Dermis blood vessel endothelial cell (primary cell): ENCODE data around the gene TRIM69. TPM values are rescaled to one million over a fixed set of nuclear protein-coding genes. Genes with fewer than 3 reads are reported as not detected.
A peak's percentile ranks its signal among the peaks of the same experiment; 100 is the strongest.
"Not testable (repeated sequence)": the region's sequence is repeated elsewhere in the genome, so short reads cannot be mapped to it uniquely, and the experiment has no call there.

Source experiments
- DNase-seq: peaks from one replicate; pipeline ENCODE4 v3.0.0; 2010
- total RNA-seq: library from RNA; depleted of rRNA; stranded (reverse); fragments of >200 nt; gene quantifications from 2 replicates; pipeline ENCODE4 v1.2.3, GENCODE V29; 2014

The TRIM69 gene
- total RNA-seq, 1 donor from 2014 or later: 12.8 TPM

DNA sequence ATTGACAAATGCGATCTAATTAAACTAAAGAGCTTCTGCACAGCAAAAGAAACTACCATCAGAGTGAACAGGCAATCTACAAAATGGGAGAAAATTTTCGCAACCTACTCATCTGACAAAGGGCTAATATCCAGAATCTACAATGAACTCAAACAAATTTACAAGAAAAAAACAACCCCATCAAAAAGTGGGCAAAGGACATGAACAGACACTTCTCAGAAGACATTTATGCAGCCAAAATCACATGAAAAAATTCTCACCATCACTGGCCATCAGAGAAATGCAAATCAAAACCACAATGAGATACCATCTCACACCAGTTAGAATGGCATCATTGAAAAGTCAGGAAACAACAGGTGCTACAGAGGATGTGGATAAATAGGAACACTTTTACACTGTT lies 7.1 kb downstream of the TRIM69 start:
- DNase-seq: not testable (repeated sequence)

DNA sequence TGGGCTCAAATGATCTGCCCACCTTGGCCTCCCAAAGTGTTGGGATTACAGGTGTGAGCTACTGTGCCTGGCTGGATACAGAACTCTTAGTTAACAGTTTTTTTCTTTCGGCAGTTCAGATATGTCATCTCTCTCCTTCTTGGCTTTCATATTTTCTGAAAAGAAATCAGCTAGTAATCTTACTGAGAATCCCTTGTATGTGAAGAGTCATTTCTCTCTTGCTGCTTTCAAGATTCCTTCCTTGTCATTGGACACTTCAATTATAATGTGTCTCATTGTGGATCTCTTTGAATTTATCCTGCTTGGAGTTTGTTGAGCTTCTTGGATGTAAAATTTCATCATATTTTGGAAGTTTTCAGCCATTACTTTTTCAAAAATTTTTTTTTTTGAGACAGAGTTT lies 17.0 kb downstream of the TRIM69 start:
- DNase-seq: no peak

DNA sequence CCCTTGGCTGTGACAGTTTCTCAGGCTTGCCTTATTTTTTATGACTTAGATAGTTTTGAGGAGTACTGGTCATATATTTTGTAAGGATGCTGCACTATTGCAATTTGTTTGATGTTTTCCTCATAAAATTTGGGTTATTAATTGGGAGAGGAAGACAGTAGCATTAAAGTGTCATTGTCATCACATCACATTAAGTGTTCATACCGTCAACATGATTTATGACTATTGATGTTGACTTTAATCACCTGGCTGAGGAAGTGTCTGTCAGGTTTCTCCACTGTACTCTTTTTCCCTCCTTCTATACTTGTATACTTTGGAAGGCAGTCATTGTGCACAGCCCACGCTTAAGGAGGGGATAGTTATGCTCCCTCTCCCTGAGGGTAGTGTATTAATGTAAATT lies 26.9 kb downstream of the TRIM69 start:
- DNase-seq: no peak

GRCh38 chr15:44763848-44764247 lies 27.5 kb downstream of the TRIM69 start:
- no peak for DNase-seq

DNA sequence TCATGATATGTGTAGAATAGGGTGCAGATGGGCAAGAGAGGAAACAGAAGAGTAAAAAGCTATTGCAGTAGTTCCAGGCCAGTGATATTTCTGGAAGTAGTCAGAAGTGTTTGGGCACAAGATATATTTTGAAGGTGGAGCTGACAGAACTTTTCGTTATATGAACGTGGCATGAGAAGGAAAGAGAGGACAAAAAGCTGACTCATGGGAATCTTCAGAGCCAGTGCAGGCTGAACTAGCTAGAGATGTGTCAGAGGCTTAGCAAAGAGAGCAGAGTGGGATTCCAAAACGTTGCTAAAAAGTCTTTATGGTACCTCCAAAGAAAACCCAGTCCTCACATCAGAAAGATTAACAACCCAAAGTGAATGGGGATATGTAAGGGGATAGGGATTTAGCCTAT lies 28.7 kb downstream of the TRIM69 start:
- DNase-seq: no peak

DNA sequence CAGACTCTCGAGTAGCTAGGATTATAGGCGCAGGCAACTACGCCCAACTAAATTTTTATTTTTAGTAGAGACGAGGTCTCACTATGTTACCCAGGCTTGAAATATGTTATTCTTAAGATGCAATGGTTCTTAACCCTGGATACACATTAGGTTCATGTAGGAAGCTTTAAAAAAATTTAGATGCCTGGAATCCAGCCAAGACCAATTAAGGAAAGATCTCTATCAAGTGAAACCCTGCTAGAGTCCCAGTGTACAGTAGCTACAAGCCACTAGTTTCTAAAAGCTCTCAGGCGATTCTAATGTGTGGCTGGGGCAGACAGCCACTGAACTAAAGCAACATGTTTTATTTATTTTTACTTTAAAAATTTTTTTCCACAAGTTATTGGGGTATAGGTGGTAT lies 33.2 kb downstream of the TRIM69 start:
- DNase-seq: no peak

- DNase-seq: not testable (repeated sequence)
Measured at GRCh38 chr15:44770715-44771114, 34.4 kb downstream of the TRIM69 start.

GRCh38 chr15:44775953-44776352 lies 39.6 kb downstream of the TRIM69 start:
- peak; percentile 33 for DNase-seq

DNA sequence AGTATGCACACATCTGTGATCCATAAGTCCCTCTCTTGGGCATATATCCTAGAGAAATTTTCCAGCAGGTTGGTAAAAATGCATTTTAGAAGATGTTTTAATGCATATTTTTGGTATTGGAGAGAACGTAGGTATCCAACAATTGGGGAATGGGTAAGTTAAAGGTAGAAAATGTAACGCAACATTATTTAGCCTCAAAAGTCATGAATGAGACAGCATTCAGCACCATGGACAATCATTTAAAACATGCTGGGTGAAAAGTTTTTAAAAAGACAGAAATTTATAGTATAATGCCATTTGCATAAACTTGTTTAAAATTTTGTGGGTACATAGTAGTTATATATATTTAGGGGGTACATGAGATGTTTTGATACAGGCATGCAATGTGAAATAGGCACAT lies 43.4 kb downstream of the TRIM69 start:
- no peak for DNase-seq

DNA sequence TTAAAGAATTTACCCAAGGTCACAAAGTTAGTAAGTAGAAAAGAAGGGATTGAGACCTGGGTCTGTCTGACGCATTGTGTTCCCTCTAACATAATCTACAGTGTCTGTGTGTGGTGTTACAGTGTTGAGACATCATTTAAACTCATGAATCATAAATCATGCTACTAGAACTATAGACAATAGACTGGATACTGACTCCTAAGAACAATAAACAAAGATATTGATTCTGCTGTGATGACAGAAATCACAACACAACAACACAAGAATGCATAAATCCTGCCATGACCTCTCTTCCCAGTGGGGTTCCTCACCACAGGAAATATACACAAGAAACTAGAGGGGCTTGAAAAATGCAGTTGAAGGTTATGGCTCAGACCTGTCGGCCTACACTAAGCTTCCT lies 44.3 kb downstream of the TRIM69 start:
- DNase-seq: no peak

DNA sequence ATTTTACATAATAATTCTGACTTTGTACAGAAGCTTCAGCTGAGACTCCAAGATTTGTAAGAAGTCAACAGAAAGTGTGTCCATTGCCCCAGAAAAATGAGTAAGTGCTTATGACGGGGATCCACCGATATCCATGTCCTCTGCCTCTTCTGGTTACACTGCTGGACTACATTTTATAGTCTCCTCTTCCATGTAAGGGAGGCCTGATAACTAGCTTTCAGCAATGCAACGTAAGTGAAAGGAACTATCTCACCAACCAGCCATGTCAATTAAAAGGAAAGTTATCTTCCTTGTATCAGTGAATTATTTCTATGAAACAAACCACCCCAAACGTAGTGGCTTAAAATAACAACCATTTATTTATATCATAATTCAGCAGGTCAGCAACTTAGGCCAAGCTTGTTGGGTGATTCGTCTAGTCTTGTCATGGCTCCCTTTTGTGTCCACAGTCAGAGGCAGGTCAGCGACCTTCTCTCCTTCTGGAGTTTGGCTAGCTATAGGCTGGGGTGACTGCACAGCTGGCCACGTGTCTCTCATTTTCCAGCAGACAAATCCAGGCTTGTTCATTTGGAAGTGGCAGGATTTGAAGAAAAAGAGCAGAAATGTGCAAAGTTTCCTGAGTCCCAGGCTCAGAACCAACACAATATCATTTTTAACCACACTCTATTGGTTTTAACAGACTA lies 44.9 kb downstream of the TRIM69 start:
- no peak for DNase-seq

DNA sequence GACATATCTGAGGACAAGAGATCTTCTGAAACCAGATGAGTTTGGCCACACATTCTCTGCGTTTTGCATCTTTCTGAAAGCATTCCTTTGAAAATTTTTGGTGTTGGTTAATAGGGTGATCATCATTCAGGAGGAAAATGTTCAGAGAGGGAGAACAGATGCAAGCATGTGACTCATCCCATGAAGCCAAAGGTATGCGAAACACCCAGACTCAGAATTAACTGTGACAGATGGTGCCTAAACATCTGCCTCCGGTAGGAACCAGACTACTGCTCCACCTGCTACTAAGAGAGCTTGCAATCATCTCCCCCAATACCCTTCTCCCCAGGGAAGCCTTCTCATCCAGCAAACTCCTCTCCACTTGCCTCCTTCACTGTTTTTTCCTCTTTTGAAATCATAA lies 46.2 kb downstream of the TRIM69 start:
- DNase-seq: no peak

DNA sequence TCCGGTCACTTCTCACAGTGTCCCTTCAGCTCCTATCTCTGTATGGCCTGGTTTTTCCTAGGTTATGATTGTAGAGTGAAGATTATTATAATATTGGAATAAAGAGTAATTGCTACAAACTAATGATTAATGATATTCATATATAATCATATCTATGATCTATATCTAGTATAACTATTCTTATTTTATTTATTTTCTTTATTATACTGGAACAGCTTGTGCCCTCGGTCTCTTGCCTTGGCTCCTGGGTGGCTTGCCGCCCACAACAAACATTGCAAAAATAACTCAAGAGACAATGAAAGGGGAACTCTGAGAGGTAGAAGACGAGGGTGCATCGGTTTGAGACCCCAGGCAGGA lies 48.6 kb downstream of the TRIM69 start:
- DNase-seq: not testable (repeated sequence)

GRCh38 chr15:44788748-44789147 lies 52.4 kb downstream of the TRIM69 start:
- DNase-seq: peak; percentile 67

GRCh38 chr15:44790215-44790614 lies 53.9 kb downstream of the TRIM69 start:
- no peak for DNase-seq

DNA sequence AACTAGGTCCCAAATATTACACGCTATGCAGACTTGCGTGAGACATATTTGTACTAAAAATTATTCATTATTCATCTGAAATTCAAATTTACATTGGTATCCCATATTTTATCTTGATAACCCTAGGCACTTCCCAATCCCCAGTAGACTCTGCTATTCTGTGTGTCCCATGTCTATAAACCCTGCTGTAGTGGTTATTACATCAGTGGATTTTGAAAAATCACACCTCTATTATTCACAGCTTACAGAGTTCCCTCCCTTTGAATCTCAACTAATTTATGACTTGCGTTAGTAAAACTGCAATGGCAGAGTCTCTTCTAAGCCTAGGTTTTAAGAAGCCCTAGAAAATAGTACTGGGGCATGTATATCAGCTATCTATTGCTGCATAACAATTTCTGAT lies 54.3 kb downstream of the TRIM69 start:
- no peak for DNase-seq

- no peak for DNase-seq
Measured at GRCh38 chr15:44792715-44793114, 56.4 kb downstream of the TRIM69 start.

DNA sequence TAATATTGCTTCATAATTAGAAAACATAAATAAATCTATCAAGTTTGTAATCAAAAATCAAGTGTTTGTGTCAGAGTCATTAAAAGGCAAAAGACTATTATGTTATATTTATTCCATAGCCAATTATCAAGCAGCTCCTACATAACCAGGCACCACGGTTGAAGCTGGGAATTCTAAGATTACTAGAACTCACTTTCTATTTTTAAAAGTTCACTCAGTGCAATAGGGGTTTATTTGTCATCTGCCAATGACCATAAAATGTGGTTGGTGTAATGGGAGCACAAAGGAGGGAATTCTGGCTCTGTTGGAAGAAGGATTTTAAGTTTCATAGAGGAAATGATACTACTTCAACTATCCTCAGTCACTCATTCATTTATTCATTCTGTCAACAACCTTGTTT lies 57.7 kb downstream of the TRIM69 start:
- DNase-seq: no peak

DNA sequence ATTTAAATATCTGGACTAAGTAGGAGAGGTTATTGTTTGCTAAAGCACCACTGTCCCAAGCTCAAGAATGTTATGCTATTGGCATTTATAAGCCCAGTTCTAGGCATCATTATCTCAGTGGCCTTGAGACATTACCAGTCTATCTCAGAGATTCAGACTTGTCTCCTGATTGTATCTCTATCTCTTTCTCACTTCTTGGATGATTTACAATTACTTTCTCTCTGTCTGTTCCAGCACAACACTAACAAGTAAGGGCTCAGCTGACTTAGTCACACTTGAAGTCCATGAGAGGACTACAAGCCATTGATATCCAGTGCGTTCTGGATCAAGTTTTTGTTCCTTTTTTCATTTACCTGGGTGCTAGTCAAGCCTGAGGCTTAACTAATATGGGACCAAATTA lies 60.2 kb downstream of the TRIM69 start:
- no peak for DNase-seq

- peak; percentile 47 for DNase-seq
Measured at GRCh38 chr15:44798826-44799225, 62.5 kb downstream of the TRIM69 start.

GRCh38 chr15:44801364-44801763 lies 65.0 kb downstream of the TRIM69 start:
- DNase-seq: no peak

DNA sequence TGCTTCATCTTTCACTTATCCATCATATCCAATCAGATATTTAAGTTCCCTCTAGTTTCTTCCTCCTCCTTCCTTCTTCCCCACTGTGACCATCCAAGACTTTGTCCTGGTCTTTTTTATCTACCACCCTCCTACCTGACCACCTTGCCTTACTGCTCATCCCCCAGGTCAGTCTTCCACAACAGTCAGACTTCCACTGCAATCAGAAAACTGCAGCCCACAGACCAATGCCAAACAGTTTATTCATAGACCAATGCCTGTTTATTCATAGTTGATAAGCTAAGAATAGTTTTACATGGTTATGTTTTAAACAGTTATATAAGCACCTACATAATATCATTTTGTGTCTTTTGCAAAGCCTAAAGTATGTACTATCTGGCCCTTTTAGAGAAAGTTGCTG lies 65.5 kb downstream of the TRIM69 start:
- DNase-seq: no peak

- peak; percentile 23 for DNase-seq
Measured at GRCh38 chr15:44802336-44802735, 66.0 kb downstream of the TRIM69 start.

- DNase-seq: peak; percentile 88
Measured at GRCh38 chr15:44804298-44805046, 68.1 kb downstream of the TRIM69 start.

- DNase-seq: no peak
Measured at GRCh38 chr15:44808557-44808956, 72.2 kb downstream of the TRIM69 start.
